ENCODE results near the gene C16orf46. TPM values are rescaled to one million over a fixed set of nuclear protein-coding genes. Genes with fewer than 3 reads are reported as not detected.

Gene C16orf46
- total and polyA plus RNA-seq, 2 of the 4 experiments (the other 2 are of a cell fraction): 0.27 to 0.72 TPM

- H3K4me1 ChIP-seq (ENCODE audit: control insufficient read depth, insufficient read depth, low read length): no peaks in the 10 kb centered on the region
- no peak overlapping the region for H4K91ac ChIP-seq (ENCODE audit: insufficient read depth, low read depth, low read length)
- dilution Hi-C loops (cut with HindIII; ENCODE audit: low sequenced_read_pairs, unreplicated experiment): no loop called here
- no peak for DNase-seq
- H3K4me2 ChIP-seq (ENCODE audit: low read depth, low read length): no peak overlapping the region
- peaks cover 9 to 25% of the 10 kb centered on the region in 2 experiments for H3K79me1 ChIP-seq (ENCODE audit: low read depth in 1 of 2, low read length in 2 of 2)
- no peaks in the 10 kb centered on the region for H3K27me3 ChIP-seq (ENCODE audit: control insufficient read depth, insufficient read depth, low read length)
- H3K9me3 ChIP-seq (ENCODE audit: control insufficient read depth, insufficient read depth, low read length): no peaks in the 10 kb centered on the region
- in situ Hi-C loops (cut with MboI; ENCODE audit: low sequenced_read_pairs): no loop called here
- no peak overlapping the region for H2BK20ac ChIP-seq (ENCODE audit: low read depth, low read length)
- no peak overlapping the region for H2AK9ac ChIP-seq (replicated peaks; ENCODE audit: low read depth, low read length, poor library complexity)
- ATAC-seq (ENCODE audit: low read depth): no peak
- H3K9ac ChIP-seq (ENCODE audit: low read depth, low read length): no peak overlapping the region
- H2AK5ac ChIP-seq (ENCODE audit: low read depth, low read length): no peak overlapping the region
- no peak overlapping the region for H4K8ac ChIP-seq (ENCODE audit: low read depth in 2 of 2, low read length in 2 of 2)
- BruUV-seq (replicated peaks): no TSS peak
- no peaks in the 10 kb centered on the region; the same call in 1 of the 2 replicates for H3K9me1 ChIP-seq (ENCODE audit: insufficient read depth, low read length)
- no peak overlapping the region for H3K14ac ChIP-seq (replicated peaks; ENCODE audit: low read depth, low read length)
- H2BK15ac ChIP-seq (ENCODE audit: low read depth, low read length): no peak overlapping the region
- no peak overlapping the region for H2BK120ac ChIP-seq (ENCODE audit: low read depth, low read length)
- H4K5ac ChIP-seq (ENCODE audit: low read depth, low read length): no peak overlapping the region
- intact Hi-C loops (cut with micrococcal nuclease): no loop called here
- CTCF ChIA-PET: no interaction called here
- H2AFZ ChIP-seq (replicated peaks; ENCODE audit: low read length, poor library complexity): no peak overlapping the region
- H3K23ac ChIP-seq (ENCODE audit: low read depth, low read length): no peak overlapping the region
- peaks cover 1% of the 10 kb centered on the region; the same call in 1 of the 2 replicates for H3K36me3 ChIP-seq (ENCODE audit: control insufficient read depth, insufficient read depth, low read length)
- no peak overlapping the region for H2BK5ac ChIP-seq (ENCODE audit: low read depth, low read length, poor library complexity, severe bottlenecking)
- no peak overlapping the region for H3K18ac ChIP-seq (ENCODE audit: low read depth, low read length)
- H4K20me1 ChIP-seq (ENCODE audit: insufficient read depth, low read length): no peaks in the 10 kb centered on the region
- POLR2A ChIA-PET (ENCODE audit: unreplicated experiment): no interaction called here
- H3K27ac ChIP-seq (ENCODE audit: insufficient read depth, low read length): no peak overlapping the region
- no peak overlapping the region for H3K4ac ChIP-seq (ENCODE audit: low read depth, low read length)
- no peak overlapping the region for H3K56ac ChIP-seq (ENCODE audit: extremely low read depth, insufficient read depth, low read length)
- TF ChIP-seq CEBPB (IDR thresholded peaks at IDR 0.05; ENCODE audit: low read depth, low read length) (no peak), RAD21 (IDR thresholded peaks at IDR 0.05; ENCODE audit: low read length) (no peak), CHD1 (IDR thresholded peaks at IDR 0.05; ENCODE audit: low read depth, low read length) (no peak), FOS (IDR thresholded peaks at IDR 0.05; ENCODE audit: low read depth, low read length) (no peak), ELK1 (IDR thresholded peaks at IDR 0.05; ENCODE audit: borderline replicate concordance, low read depth, low read length) (no peak), NFE2L2 (IDR thresholded peaks at IDR 0.05; ENCODE audit: low read depth, low read length) (no peak), RFX5 (IDR thresholded peaks at IDR 0.05; ENCODE audit: low read depth, low read length) (no peak), MXI1 (IDR thresholded peaks at IDR 0.05; ENCODE audit: borderline replicate concordance, low read depth, low read length) (no peak), POLR2A (IDR thresholded peaks at IDR 0.05; ENCODE audit: low read depth, low read length) (no peak), MAFK (IDR thresholded peaks at IDR 0.05; ENCODE audit: low read depth, low read length) (no peak), CTCF (conservative IDR thresholded peaks at IDR 0.05; ENCODE audit: low read depth, low read length) (no peak), RCOR1 (IDR thresholded peaks at IDR 0.05; ENCODE audit: insufficient replicate concordance, low read length) (no peak), SMC3 (IDR thresholded peaks at IDR 0.05; ENCODE audit: low read depth, low read length) (no peak), MAZ (IDR thresholded peaks at IDR 0.05; ENCODE audit: borderline replicate concordance, low read depth, low read length) (no peak), BHLHE40 (IDR thresholded peaks at IDR 0.05; ENCODE audit: low read depth, low read length) (no peak), USF2 (IDR thresholded peaks at IDR 0.05; ENCODE audit: low read depth, low read length) (no peak)
- no CpG with 5 or more reads among the region's 5 CpGs for WGBS, 2 experiments (ENCODE audit: extremely low coverage in 2 of 2, insufficient read length in 1 of 2)
- no peak overlapping the region for H3K4me3 ChIP-seq (ENCODE audit: insufficient read depth, low read depth, low read length)
These were observed 11.8 kb upstream of the C16orf46 start for GRCh38 chr16:81088836-81089235.
